HepG2 (cell line): ENCODE results near the gene GJB1. TPM values are rescaled to one million over a fixed set of nuclear protein-coding genes. Genes with fewer than 3 reads are reported as not detected.

Source experiments
- AGO1 ChIP-seq: fragments of 200-400 bp; formaldehyde crosslinking; IDR thresholded peaks from 2 replicates; pipeline ENCODE4 v1.6.1; 2017; ENCODE audit warnings: mild to moderate bottlenecking, low read depth, low read length, moderate library complexity; ENCODE audit not compliant: poor library complexity, severe bottlenecking
- GATAD1 ChIP-seq: IDR thresholded peaks from 2 replicates; pipeline ENCODE4 v1.6.1; 2016; ENCODE audit warnings: missing genetic modification reagents, missing compliant biosample characterization
- HDAC2 ChIP-seq: sonication (generic); formaldehyde crosslinking; IDR thresholded peaks from 2 replicates; pipeline ENCODE4 v1.4.0; 2020; ENCODE audit warnings: missing genetic modification reagents
- IKZF5 ChIP-seq: IDR thresholded peaks from 2 replicates; pipeline ENCODE4 v1.6.1; 2018; ENCODE audit warnings: missing genetic modification reagents, mild to moderate bottlenecking, missing compliant biosample characterization
- IRF1 ChIP-seq: sonication (generic); formaldehyde crosslinking; IDR thresholded peaks from 2 replicates; pipeline ENCODE4 v1.4.0; 2020; ENCODE audit warnings: low read depth, mild to moderate bottlenecking, missing genetic modification reagents
- JDP2 ChIP-seq: sonication (generic); formaldehyde crosslinking; IDR thresholded peaks from 2 replicates; pipeline ENCODE4 v1.8.1; 2022; ENCODE audit warnings: missing genetic modification reagents, borderline replicate concordance
- KDM6A ChIP-seq: IDR thresholded peaks from 2 replicates; pipeline ENCODE4 v1.6.1; 2016; ENCODE audit warnings: low read depth
- MXD4 ChIP-seq: IDR thresholded peaks from 2 replicates; pipeline ENCODE4 v1.6.1; 2016; ENCODE audit warnings: mild to moderate bottlenecking, missing biosample characterization, missing genetic modification reagents
- NAIF1 ChIP-seq: sonication (generic); formaldehyde crosslinking; IDR thresholded peaks from 2 replicates; pipeline ENCODE4 v1.5.0; 2020; ENCODE audit warnings: mild to moderate bottlenecking, missing genetic modification reagents, borderline replicate concordance
- RAD51 ChIP-seq: fragments of 450-650 bp; IDR thresholded peaks from 2 replicates; pipeline ENCODE4 v1.6.1; 2016; ENCODE audit warnings: borderline replicate concordance
- SOX13 ChIP-seq, 3 experiments: fragments of 450-650 bp in 1 of 3; sonication (generic) in 1 of 3; formaldehyde crosslinking in 1 of 3; IDR thresholded peaks in 2 of 3; conservative IDR thresholded peaks in 1 of 3; 2 replicates each; pipeline versions ENCODE4 v1.5.0 to v1.6.1; 2016 to 2020; ENCODE audit warnings: antibody characterized with exemption in 1 of 3, mild to moderate bottlenecking in 1 of 3, missing compliant biosample characterization in 1 of 3, missing genetic modification reagents in 1 of 3, moderate library complexity in 1 of 3
- SP1 ChIP-seq, 2 experiments: fragments of 450-650 bp in 1 of 2; sonication (generic) in 1 of 2; formaldehyde crosslinking in 1 of 2; IDR thresholded peaks; 2 replicates each; pipeline versions ENCODE4 v1.4.0 to v1.6.1; 2016 to 2020; ENCODE audit warnings: missing genetic modification reagents in 1 of 2
- ZNF749 ChIP-seq: sonication (generic); formaldehyde crosslinking; IDR thresholded peaks from 2 replicates; pipeline ENCODE4 v1.8.0; 2022; ENCODE audit warnings: mild to moderate bottlenecking, missing genetic modification reagents, moderate library complexity, borderline replicate concordance
- ZSCAN12 ChIP-seq: sonication (generic); formaldehyde crosslinking; IDR thresholded peaks from 2 replicates; pipeline ENCODE4 v1.9.0; 2021; ENCODE audit warnings: mild to moderate bottlenecking, missing genetic modification reagents
- polyA plus RNA-seq, 8 experiments: library from polyadenylated mRNA; depleted of rRNA in 3 of 8; stranded (reverse) in 7 of 8; unstranded in 1 of 8; fragments of >200 nt; fragmentation: Illumina TruSeq in 4 of 8; extraction: Trizol in 4 of 8; gene quantifications; 2 replicates each; pipeline versions ENCODE4 v1.2.1 to v1.2.3, GENCODE V29; 2011 to 2016; ENCODE audit warnings: low read depth in 4 of 8, missing spikeins in 1 of 8, mixed read lengths in 1 of 8; ENCODE audit not compliant: insufficient read depth in 1 of 8
- total RNA-seq, 5 experiments: library from RNA; depleted of rRNA; stranded (reverse); fragments of >200 nt; fragmentation: Illumina TruSeq; extraction: Trizol; gene quantifications; 2 replicates each; pipeline ENCODE4 v1.2.3, GENCODE V29; 2016; ENCODE audit warnings: low read depth in 1 of 5
- TF ChIP-seq, protein P1 (sequence below): sonication (generic); formaldehyde crosslinking; IDR thresholded peaks from 2 replicates; pipeline ENCODE4 v1.4.0; 2020; ENCODE audit warnings: missing genetic modification reagents
- TF ChIP-seq, protein P2 (sequence below): sonication (generic); formaldehyde crosslinking; IDR thresholded peaks from 2 replicates; pipeline ENCODE4 v1.4.0; 2020; ENCODE audit warnings: missing genetic modification reagents; ENCODE audit errors: not compliant biosample characterization
- TF ChIP-seq, protein P3 (sequence below): sonication (generic); formaldehyde crosslinking; IDR thresholded peaks from 2 replicates; pipeline ENCODE4 v1.8.0; 2022; ENCODE audit warnings: mild to moderate bottlenecking, missing genetic modification reagents; ENCODE audit not compliant: insufficient replicate concordance

Gene GJB1
- total and polyA plus RNA-seq, 2 of the 13 experiments (the other 11 are each of a cell fraction or from before 2014, with no cell fraction given), result 111 to 161 TPM

GRCh38 chrX:71214152-71214551 lies 8.9 kb upstream of the GJB1 start (continued):
- TF ChIP-seq, protein P1, sequence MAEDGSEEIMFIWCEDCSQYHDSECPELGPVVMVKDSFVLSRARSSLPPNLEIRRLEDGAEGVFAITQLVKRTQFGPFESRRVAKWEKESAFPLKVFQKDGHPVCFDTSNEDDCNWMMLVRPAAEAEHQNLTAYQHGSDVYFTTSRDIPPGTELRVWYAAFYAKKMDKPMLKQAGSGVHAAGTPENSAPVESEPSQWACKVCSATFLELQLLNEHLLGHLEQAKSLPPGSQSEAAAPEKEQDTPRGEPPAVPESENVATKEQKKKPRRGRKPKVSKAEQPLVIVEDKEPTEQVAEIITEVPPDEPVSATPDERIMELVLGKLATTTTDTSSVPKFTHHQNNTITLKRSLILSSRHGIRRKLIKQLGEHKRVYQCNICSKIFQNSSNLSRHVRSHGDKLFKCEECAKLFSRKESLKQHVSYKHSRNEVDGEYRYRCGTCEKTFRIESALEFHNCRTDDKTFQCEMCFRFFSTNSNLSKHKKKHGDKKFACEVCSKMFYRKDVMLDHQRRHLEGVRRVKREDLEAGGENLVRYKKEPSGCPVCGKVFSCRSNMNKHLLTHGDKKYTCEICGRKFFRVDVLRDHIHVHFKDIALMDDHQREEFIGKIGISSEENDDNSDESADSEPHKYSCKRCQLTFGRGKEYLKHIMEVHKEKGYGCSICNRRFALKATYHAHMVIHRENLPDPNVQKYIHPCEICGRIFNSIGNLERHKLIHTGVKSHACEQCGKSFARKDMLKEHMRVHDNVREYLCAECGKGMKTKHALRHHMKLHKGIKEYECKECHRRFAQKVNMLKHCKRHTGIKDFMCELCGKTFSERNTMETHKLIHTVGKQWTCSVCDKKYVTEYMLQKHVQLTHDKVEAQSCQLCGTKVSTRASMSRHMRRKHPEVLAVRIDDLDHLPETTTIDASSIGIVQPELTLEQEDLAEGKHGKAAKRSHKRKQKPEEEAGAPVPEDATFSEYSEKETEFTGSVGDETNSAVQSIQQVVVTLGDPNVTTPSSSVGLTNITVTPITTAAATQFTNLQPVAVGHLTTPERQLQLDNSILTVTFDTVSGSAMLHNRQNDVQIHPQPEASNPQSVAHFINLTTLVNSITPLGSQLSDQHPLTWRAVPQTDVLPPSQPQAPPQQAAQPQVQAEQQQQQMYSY, result no peak
- TF ChIP-seq NAIF1 (CRISPR knock-in tag), result 0 out of 2 replicates have a peak, but pooled peaks have one; percentile 18
- no peak for TF ChIP-seq MXD4 (CRISPR knock-in tag)
- TF ChIP-seq ZSCAN12 (CRISPR knock-in tag), result no peak
- TF ChIP-seq, protein P2, sequence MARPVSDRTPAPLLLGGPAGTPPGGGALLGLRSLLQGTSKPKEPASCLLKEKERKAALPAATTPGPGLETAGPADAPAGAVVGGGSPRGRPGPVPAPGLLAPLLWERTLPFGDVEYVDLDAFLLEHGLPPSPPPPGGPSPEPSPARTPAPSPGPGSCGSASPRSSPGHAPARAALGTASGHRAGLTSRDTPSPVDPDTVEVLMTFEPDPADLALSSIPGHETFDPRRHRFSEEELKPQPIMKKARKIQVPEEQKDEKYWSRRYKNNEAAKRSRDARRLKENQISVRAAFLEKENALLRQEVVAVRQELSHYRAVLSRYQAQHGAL, result no peak
- no peak for TF ChIP-seq ZNF749 (CRISPR knock-in tag)
- no peak for TF ChIP-seq SOX13 (IDR thresholded peaks at IDR 0.05)
- TF ChIP-seq SOX13 (CRISPR knock-in tag; conservative IDR thresholded peaks at IDR 0.05 in 1 of 2, IDR thresholded peaks at IDR 0.05 in 1 of 2), result peak in 1 of 2 experiments; percentile 13; a peak in 1 of 4 replicates
- 0 out of 2 replicates have a peak, but pooled peaks have one; percentile 34 for TF ChIP-seq HDAC2
- TF ChIP-seq IRF1 (CRISPR knock-in tag), result no peak
- TF ChIP-seq RAD51, result no peak
- peak; percentile 27; the same call in 1 of the 2 replicates for TF ChIP-seq KDM6A
- TF ChIP-seq, protein P3, sequence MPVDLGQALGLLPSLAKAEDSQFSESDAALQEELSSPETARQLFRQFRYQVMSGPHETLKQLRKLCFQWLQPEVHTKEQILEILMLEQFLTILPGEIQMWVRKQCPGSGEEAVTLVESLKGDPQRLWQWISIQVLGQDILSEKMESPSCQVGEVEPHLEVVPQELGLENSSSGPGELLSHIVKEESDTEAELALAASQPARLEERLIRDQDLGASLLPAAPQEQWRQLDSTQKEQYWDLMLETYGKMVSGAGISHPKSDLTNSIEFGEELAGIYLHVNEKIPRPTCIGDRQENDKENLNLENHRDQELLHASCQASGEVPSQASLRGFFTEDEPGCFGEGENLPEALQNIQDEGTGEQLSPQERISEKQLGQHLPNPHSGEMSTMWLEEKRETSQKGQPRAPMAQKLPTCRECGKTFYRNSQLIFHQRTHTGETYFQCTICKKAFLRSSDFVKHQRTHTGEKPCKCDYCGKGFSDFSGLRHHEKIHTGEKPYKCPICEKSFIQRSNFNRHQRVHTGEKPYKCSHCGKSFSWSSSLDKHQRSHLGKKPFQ (CRISPR knock-in tag), result no peak
- no peak for TF ChIP-seq IKZF5
- no peak for TF ChIP-seq SP1 (IDR thresholded peaks at IDR 0.05)
- no peak for TF ChIP-seq SP1 (CRISPR knock-in tag; IDR thresholded peaks at IDR 0.05)
- no peak for TF ChIP-seq GATAD1 (CRISPR knock-in tag)
- no peak for TF ChIP-seq JDP2 (CRISPR knock-in tag)
- TF ChIP-seq AGO1, result no peak
- TF ChIP-seq, all 625 proteins: peak for 36
